Measurements from ENCODE around the gene BAK1. TPM values are rescaled to one million over a fixed set of nuclear protein-coding genes. Genes with fewer than 3 reads are reported as not detected.
"Not testable (repeated sequence)": the region's sequence is repeated elsewhere in the genome, so short reads cannot be mapped to it uniquely, and the experiment has no call there.

BAK1 gene
- total RNA-seq, 2 experiments from 2014 or later, result 32.0 to 34.3 TPM

DNA sequence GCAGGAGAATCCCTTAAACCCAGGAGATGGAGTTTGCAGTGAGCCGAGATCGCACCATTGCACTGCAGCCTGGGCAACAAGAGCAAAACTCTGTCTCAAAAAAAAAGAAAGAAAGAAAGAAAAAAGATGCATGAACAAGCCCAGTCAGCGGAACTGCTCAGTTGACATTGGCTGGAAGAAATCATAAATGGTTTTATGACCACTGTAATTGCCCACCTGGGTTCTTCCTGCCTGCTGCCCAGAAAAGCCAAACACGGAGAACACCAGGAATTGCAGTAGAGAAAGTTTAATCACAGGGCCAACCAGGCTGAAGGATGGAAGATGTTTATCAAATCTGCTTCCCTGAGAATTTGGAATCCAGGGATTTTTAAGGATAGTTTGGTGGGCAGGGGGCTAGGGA is 22.7 kb downstream of the BAK1 start:
- no peak overlapping the region for H3K27ac Mint-ChIP-seq
- peaks cover 2% of the 10 kb centered on the region for H3K4me1 Mint-ChIP-seq
- H3K4me3 Mint-ChIP-seq, result no peak overlapping the region
- H3K9me3 Mint-ChIP-seq, result no peaks in the 10 kb centered on the region
- no peaks in the 10 kb centered on the region for H3K27me3 Mint-ChIP-seq
- no peak for DNase-seq
- no peaks in the 10 kb centered on the region for H3K36me3 Mint-ChIP-seq

DNA sequence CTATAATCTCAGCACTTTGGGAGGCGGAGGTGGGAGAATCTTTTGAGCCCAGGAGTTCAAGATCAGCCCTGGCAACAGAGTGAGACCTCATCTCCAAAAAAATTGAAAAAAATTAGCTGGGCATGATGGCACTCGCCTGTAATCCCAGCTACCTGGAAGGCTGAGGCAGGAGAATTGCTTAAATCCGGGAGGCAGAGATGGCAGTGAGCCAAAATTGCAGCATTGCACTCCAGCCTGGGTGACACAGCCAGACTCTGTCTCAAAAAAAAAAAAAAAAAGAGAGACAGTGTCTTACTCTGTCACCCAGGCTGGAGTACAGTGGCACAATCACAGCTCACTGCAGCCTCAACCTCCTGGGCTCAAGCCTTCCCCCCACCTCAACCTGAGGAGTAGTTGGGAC is 27.2 kb downstream of the BAK1 start:
- H3K4me1 Mint-ChIP-seq, result peaks cover 12% of the 10 kb centered on the region
- not testable (repeated sequence) for H3K9me3 Mint-ChIP-seq, H3K27me3 Mint-ChIP-seq, H3K4me3 Mint-ChIP-seq, H3K36me3 Mint-ChIP-seq, H3K27ac Mint-ChIP-seq, DNase-seq

DNA sequence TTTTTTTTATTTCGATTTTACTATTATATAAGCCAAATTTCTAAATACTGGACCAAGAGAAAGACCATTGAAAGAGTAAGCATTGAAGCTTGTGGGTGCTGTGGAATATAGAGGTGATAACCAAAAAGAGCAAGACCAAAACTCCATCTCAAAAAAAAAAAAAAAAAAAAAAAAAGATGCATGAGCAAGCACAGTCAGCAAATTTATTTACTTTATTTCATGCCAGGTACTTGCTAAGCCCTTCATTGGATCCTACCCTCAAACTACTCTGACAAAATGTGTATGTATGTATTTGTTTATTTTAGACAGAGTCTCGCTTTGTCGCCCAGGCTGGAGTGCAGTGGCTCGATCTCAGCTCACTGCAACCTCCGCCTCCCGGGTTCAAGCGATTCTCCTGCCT is 27.8 kb downstream of the BAK1 start:
- DNase-seq, result no peak
- H3K4me1 Mint-ChIP-seq, result peaks cover 18% of the 10 kb centered on the region
- no peaks in the 10 kb centered on the region for H3K9me3 Mint-ChIP-seq
- no peak overlapping the region for H3K27ac Mint-ChIP-seq
- H3K36me3 Mint-ChIP-seq, result no peaks in the 10 kb centered on the region
- H3K27me3 Mint-ChIP-seq, result no peaks in the 10 kb centered on the region
- H3K4me3 Mint-ChIP-seq, result no peak overlapping the region

DNA sequence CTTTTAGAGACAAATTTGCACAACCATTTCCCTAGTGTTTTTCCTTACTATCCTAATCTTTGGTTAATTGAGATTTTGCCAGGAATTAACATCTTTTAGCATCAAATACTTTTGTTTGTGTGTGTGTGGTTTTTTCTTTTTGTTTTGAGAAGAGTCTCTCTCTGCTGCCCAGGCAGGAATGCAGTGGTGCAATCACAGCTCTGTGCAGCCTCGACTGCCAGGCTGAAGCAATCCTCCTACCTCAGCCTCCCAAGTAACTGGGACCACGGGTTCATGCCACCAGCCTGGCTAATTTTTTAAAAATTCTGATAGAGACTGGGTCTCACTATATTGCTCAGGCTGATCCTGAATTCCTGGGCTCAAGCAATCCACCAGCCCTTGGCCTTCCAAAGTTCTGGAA is 28.5 kb downstream of the BAK1 start:
- no peak overlapping the region for H3K27ac Mint-ChIP-seq
- no peaks in the 10 kb centered on the region for H3K9me3 Mint-ChIP-seq
- no peak overlapping the region for H3K4me3 Mint-ChIP-seq
- H3K36me3 Mint-ChIP-seq, result no peaks in the 10 kb centered on the region
- DNase-seq, result no peak
- peaks cover 20% of the 10 kb centered on the region for H3K4me1 Mint-ChIP-seq
- no peaks in the 10 kb centered on the region for H3K27me3 Mint-ChIP-seq

GRCh38 chr6:33549896-33550295 is 30.2 kb downstream of the BAK1 start:
- Mint-ChIP-seq H3K27me3 (no peaks in the 10 kb centered on the region), H3K9me3 (no peaks in the 10 kb centered on the region), H3K36me3 (no peaks in the 10 kb centered on the region), H3K4me1 (peaks cover 20% of the 10 kb centered on the region), H3K4me3 (no peak overlapping the region), H3K27ac (no peak overlapping the region)
- DNase-seq, result no peak

DNA sequence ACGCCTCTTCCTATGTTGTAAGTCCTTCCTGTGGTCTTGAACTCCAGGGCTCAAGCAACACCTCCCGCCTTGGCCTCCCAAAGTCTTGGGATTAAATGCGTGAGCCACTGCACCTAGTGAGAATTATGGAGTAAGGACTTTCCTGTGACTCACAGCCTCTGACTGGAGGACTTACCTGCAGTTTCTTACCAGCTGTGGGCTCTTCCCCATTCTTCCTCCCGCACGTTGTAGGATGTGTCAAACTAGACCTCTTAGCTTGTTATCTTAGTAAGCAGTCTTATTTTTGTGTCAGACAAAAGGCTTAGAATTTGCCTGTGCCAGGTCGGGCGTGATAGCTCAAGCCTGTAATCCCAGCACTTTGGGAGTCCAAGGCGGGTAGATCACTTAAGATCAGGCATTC is 30.9 kb downstream of the BAK1 start:
- H3K4me1 Mint-ChIP-seq, result peaks cover 20% of the 10 kb centered on the region
- no peaks in the 10 kb centered on the region for H3K27me3 Mint-ChIP-seq
- DNase-seq, result no peak
- H3K27ac Mint-ChIP-seq, result no peak overlapping the region
- H3K36me3 Mint-ChIP-seq, result no peaks in the 10 kb centered on the region
- H3K4me3 Mint-ChIP-seq, result no peak overlapping the region
- H3K9me3 Mint-ChIP-seq, result no peaks in the 10 kb centered on the region

DNA sequence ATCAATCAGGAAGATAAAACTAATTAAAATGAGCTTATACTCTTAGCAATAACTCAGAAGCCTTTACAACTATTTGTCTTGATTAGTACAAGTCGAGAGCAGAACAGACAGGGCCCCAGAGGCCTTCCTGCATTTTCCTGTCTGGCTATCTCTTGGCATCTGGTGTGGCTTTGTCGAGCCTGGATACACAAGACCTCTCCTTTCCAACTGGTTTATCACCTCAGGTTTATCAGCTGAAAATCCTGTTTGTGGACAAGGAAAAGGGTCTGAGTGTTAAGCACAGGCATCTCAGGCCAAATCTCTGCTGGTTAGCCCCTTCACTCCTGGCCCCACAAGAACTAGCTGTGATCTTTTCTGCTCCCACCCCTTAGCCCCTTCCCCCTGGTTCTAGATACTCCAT is 32.6 kb downstream of the BAK1 start:
- Mint-ChIP-seq H3K27ac (no peak overlapping the region), H3K27me3 (no peaks in the 10 kb centered on the region), H3K4me1 (peaks cover 20% of the 10 kb centered on the region), H3K4me3 (no peak overlapping the region), H3K9me3 (no peaks in the 10 kb centered on the region), H3K36me3 (no peaks in the 10 kb centered on the region)
- no peak for DNase-seq

- Mint-ChIP-seq H3K9me3 (no peaks in the 10 kb centered on the region), H3K27me3 (no peaks in the 10 kb centered on the region), H3K4me3 (no peak overlapping the region), H3K36me3 (no peaks in the 10 kb centered on the region), H3K4me1 (peaks cover 20% of the 10 kb centered on the region), H3K27ac (no peak overlapping the region)
- no peak for DNase-seq
These were observed 33.3 kb downstream of the BAK1 start for GRCh38 chr6:33546766-33547165.

GRCh38 chr6:33545292-33545691 is 34.8 kb downstream of the BAK1 start:
- not testable (repeated sequence) for DNase-seq, H3K36me3 Mint-ChIP-seq, H3K9me3 Mint-ChIP-seq, H3K27ac Mint-ChIP-seq, H3K27me3 Mint-ChIP-seq, H3K4me3 Mint-ChIP-seq
- H3K4me1 Mint-ChIP-seq, result peaks cover 20% of the 10 kb centered on the region

GRCh38 chr6:33543116-33543515 is 37.0 kb downstream of the BAK1 start:
- no peak for DNase-seq
- H3K27ac Mint-ChIP-seq, result no peak overlapping the region
- H3K4me3 Mint-ChIP-seq, result no peak overlapping the region
- H3K4me1 Mint-ChIP-seq, result peaks cover 10% of the 10 kb centered on the region
- no peaks in the 10 kb centered on the region for H3K27me3 Mint-ChIP-seq
- H3K9me3 Mint-ChIP-seq, result no peaks in the 10 kb centered on the region
- H3K36me3 Mint-ChIP-seq, result no peaks in the 10 kb centered on the region

GRCh38 chr6:33540768-33541167 is 39.3 kb downstream of the BAK1 start:
- H3K27me3 Mint-ChIP-seq, result no peaks in the 10 kb centered on the region
- H3K27ac Mint-ChIP-seq, result no peak overlapping the region
- peaks cover 5% of the 10 kb centered on the region for H3K4me1 Mint-ChIP-seq
- no peaks in the 10 kb centered on the region for H3K9me3 Mint-ChIP-seq
- H3K36me3 Mint-ChIP-seq, result no peaks in the 10 kb centered on the region
- DNase-seq, result no peak
- H3K4me3 Mint-ChIP-seq, result no peak overlapping the region

DNA sequence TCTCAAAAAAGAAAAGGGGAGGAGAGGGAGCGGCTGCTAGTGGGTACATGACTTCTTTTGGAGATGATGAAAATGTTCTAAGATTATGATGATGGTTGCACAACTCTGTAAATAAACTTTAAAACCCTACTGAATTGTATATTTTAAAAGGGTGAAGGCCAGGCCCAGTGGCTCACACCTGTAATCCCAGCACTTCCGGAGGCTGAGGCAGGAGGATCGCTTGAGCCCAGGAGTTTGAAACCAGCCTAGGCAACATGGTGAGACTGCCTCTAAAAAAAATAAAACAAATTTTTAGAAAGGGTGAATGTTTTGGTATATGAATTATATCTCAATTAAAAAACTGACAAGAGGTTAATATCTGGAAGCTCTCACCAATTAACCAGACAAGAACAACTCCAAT is 45.4 kb downstream of the BAK1 start:
- Mint-ChIP-seq H3K27me3 (no peaks in the 10 kb centered on the region), H3K4me1 (peaks cover 20% of the 10 kb centered on the region), H3K4me3 (no peak overlapping the region), H3K9me3 (no peaks in the 10 kb centered on the region), H3K27ac (no peak overlapping the region), H3K36me3 (no peaks in the 10 kb centered on the region)
- no peak for DNase-seq

GRCh38 chr6:33533163-33533869 is 46.8 kb downstream of the BAK1 start:
- Mint-ChIP-seq H3K4me1 (peaks cover 20% of the 10 kb centered on the region), H3K27ac (peak overlapping the region; percentile 79), H3K4me3 (peak overlapping the region; percentile 64)
- not testable (repeated sequence) for H3K36me3 Mint-ChIP-seq, H3K27me3 Mint-ChIP-seq, H3K9me3 Mint-ChIP-seq
- DNase-seq, result peak; percentile 67

DNA sequence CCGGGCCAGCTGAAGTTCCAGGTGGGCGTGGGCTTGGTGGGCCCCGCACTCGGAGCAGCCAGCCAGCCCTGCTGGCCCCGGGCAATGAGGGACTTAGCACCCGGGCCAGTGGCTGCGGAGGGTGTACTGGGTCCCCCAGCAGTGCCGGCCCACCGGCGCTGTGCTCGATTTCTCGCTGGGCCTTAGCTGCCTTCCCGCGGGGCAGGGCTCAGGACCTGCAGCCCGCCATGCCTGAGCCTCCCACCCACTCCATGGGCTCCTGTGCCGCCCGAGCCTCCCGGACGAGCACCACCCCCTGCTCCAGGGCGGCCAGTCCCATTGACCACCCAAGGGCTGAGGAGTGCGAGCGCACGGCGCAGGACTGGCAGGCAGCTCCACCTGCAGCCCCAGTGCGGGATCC is 47.6 kb downstream of the BAK1 start:
- H3K36me3 Mint-ChIP-seq, H3K9me3 Mint-ChIP-seq, H3K27ac Mint-ChIP-seq, DNase-seq, H3K4me3 Mint-ChIP-seq, H3K27me3 Mint-ChIP-seq: not testable (repeated sequence)
- peaks cover 17% of the 10 kb centered on the region for H3K4me1 Mint-ChIP-seq

- H3K4me3 Mint-ChIP-seq, H3K9me3 Mint-ChIP-seq, H3K27me3 Mint-ChIP-seq, H3K27ac Mint-ChIP-seq, DNase-seq, H3K36me3 Mint-ChIP-seq: not testable (repeated sequence)
- peaks cover 15% of the 10 kb centered on the region for H3K4me1 Mint-ChIP-seq
These were observed 49.5 kb downstream of the BAK1 start for GRCh38 chr6:33530617-33531016.

Data from activated naive CD8-positive, alpha-beta T cell treated with anti-CD3 and anti-CD28 coated beads for 36 hours (primary cell).